Measurements from ENCODE around the gene CRK.
"Not testable (repeated sequence)": the region's sequence is repeated elsewhere in the genome, so short reads cannot be mapped to it uniquely, and the experiment has no call there.

CRK gene

GRCh38 chr17:1470071-1470754 is 14.2 kb upstream of the CRK start:
- intact Hi-C loops (cut with DNase I) = no loop called here

GRCh38 chr17:1469231-1469852 is 13.3 kb upstream of the CRK start:
- DNase-seq = no peak
- intact Hi-C loops (cut with DNase I) = no loop called here

More at GRCh38 chr17:1470071-1470754, 14.2 kb upstream of the CRK start:
- no peak for DNase-seq

GRCh38 chr17:1467898-1468492 is 12.0 kb upstream of the CRK start:
- DNase-seq = no peak
- intact Hi-C loops (cut with DNase I) = no loop called here

- DNase-seq = no peak
- intact Hi-C loops (cut with DNase I) = no loop called here
Observed at GRCh38 chr17:1467258-1467657, 11.2 kb upstream of the CRK start.

- intact Hi-C loops (cut with DNase I) = no loop called here
- no peak for DNase-seq
Observed at GRCh38 chr17:1464186-1464585, 8.2 kb upstream of the CRK start.

GRCh38 chr17:1462164-1463112 is 6.4 kb upstream of the CRK start:
- intact Hi-C loops (cut with DNase I) = no loop called here
- DNase-seq = peak in 1 of 10 donors; percentile 82

GRCh38 chr17:1461198-1461944 is 5.3 kb upstream of the CRK start:
- intact Hi-C loops (cut with DNase I) = no loop called here
- DNase-seq = no peak

- no peak for DNase-seq
- intact Hi-C loops (cut with DNase I) = no loop called here
Observed at GRCh38 chr17:1460233-1460632, 4.2 kb upstream of the CRK start.

GRCh38 chr17:1455291-1455796 is 688 bp downstream of the CRK start:
- intact Hi-C loops (cut with DNase I) = loop anchor here (1.0 to 5.0 kb wide), 3 partner anchors 37 to 61 kb away; partner anchors contain the start of genes INPP5K, MYO1C and YWHAE
- DNase-seq = peak in 5 of 10 donors; percentile 15 to 32 (median 26)

- no peak for DNase-seq
- intact Hi-C loops (cut with DNase I) = loop anchor here (2.0 kb wide), 1 partner anchor 54 kb away; the partner anchor contains the start of gene YWHAE
Observed at GRCh38 chr17:1454541-1454940, 1.5 kb downstream of the CRK start.

GRCh38 chr17:1453694-1454093 is 2.3 kb downstream of the CRK start:
- DNase-seq = not testable (repeated sequence)
- intact Hi-C loops (cut with DNase I) = loop anchor here (2.0 kb wide), 1 partner anchor 53 kb away; the partner anchor contains the start of gene YWHAE

GRCh38 chr17:1452836-1453235 is 3.2 kb downstream of the CRK start:
- intact Hi-C loops (cut with DNase I) = no loop called here
- no peak for DNase-seq

GRCh38 chr17:1450261-1450660 is 5.8 kb downstream of the CRK start:
- DNase-seq; intact Hi-C loops (cut with DNase I): not testable (repeated sequence)

GRCh38 chr17:1449412-1449967 is 6.5 kb downstream of the CRK start:
- intact Hi-C loops (cut with DNase I) = no loop called here
- DNase-seq = no peak

GRCh38 chr17:1447052-1447451 is 9.0 kb downstream of the CRK start:
- intact Hi-C loops (cut with DNase I) = no loop called here
- DNase-seq = no peak

GRCh38 chr17:1446201-1446600 is 9.8 kb downstream of the CRK start:
- intact Hi-C loops (cut with DNase I) = no loop called here
- no peak for DNase-seq

- DNase-seq = not testable (repeated sequence)
Observed at GRCh38 chr17:1445695-1446094, 10.3 kb downstream of the CRK start.

GRCh38 chr17:1442721-1443120 is 13.3 kb downstream of the CRK start:
- DNase-seq; intact Hi-C loops (cut with DNase I): not testable (repeated sequence)

More at GRCh38 chr17:1445695-1446094, 10.3 kb downstream of the CRK start:
- intact Hi-C loops (cut with DNase I) = not testable (repeated sequence)

GRCh38 chr17:1442187-1442586 is 13.8 kb downstream of the CRK start:
- no peak for DNase-seq
- intact Hi-C loops (cut with DNase I) = no loop called here
